K562 (cell line): ENCODE results near the gene PDHX. TPM values are rescaled to one million over a fixed set of nuclear protein-coding genes. Genes with fewer than 3 reads are reported as not detected.

Source experiments
- ARID1B ChIP-seq: fragments of 450-650 bp; IDR thresholded peaks from 2 replicates; pipeline ENCODE4 v1.6.1; 2016; ENCODE audit warnings: antibody characterized with exemption, mild to moderate bottlenecking, inconsistent platforms
- CREM ChIP-seq: IDR thresholded peaks from 2 replicates; pipeline ENCODE4 v1.6.1; 2014; ENCODE audit warnings: antibody characterized with exemption, low read depth
- ERF ChIP-seq: fragments of 450-650 bp; formaldehyde crosslinking; IDR thresholded peaks from 2 replicates; pipeline ENCODE4 v1.4.0; 2020; ENCODE audit warnings: mild to moderate bottlenecking, mixed read lengths
- ESRRA ChIP-seq: fragments of 450-650 bp; IDR thresholded peaks from 2 replicates; pipeline ENCODE4 v1.6.1; 2014; ENCODE audit warnings: low read depth, mild to moderate bottlenecking, moderate library complexity, borderline replicate concordance
- KDM2B ChIP-seq: fragments of 250-450 bp; sonication (Bioruptor Pico); IDR thresholded peaks from 2 replicates; pipeline ENCODE4 v1.8.0; 2021; ENCODE audit warnings: mild to moderate bottlenecking, moderate library complexity
- MAFF ChIP-seq: IDR thresholded peaks from 2 replicates; pipeline ENCODE4 v1.6.1; 2012; ENCODE audit warnings: low read length, improper control_type of control experiment
- MTA1 ChIP-seq: fragments of 450-650 bp; IDR thresholded peaks from 2 replicates; pipeline ENCODE4 v1.6.1; 2017; ENCODE audit warnings: borderline replicate concordance
- NFATC3 ChIP-seq: fragments of 450-650 bp; IDR thresholded peaks from 2 replicates; pipeline ENCODE4 v1.6.1; 2017; ENCODE audit warnings: mild to moderate bottlenecking
- NR4A1 ChIP-seq, 2 experiments: fragments of 250-450 bp in 1 of 2; fragments of 450-650 bp in 1 of 2; sonication (Bioruptor Pico) in 1 of 2; IDR thresholded peaks; 2 replicates each; pipeline versions ENCODE4 v1.4.0 to v1.6.1; 2016 to 2020; ENCODE audit warnings: mild to moderate bottlenecking in 2 of 2, missing compliant biosample characterization in 1 of 2, missing genetic modification characterization in 1 of 2, moderate library complexity in 1 of 2
- NUFIP1 ChIP-seq: fragments of 450-650 bp; IDR thresholded peaks from 2 replicates; pipeline ENCODE4 v1.6.1; 2018; ENCODE audit not compliant: partially characterized antibody
- SOX6 ChIP-seq: fragments of 450-650 bp; IDR thresholded peaks from 2 replicates; pipeline ENCODE4 v1.6.1; 2014; ENCODE audit warnings: mild to moderate bottlenecking
- SRSF7 ChIP-seq: fragments of 200-400 bp; formaldehyde crosslinking; optimal IDR thresholded peaks from 2 replicates; pipeline ENCODE3; 2017; ENCODE audit warnings: mild to moderate bottlenecking, low read depth, low read length
- SRSF9 ChIP-seq: fragments of 200-400 bp; formaldehyde crosslinking; IDR thresholded peaks from 2 replicates; pipeline ENCODE4 v1.6.1; 2017; ENCODE audit warnings: low read depth, low read length, borderline replicate concordance
- TEAD4 ChIP-seq, 2 experiments: sonication (generic) in 1 of 2; formaldehyde crosslinking in 1 of 2; IDR thresholded peaks; 2 replicates each; pipeline versions ENCODE4 v1.6.1 to v1.8.0; 2012 to 2022; ENCODE audit warnings: borderline replicate concordance in 1 of 2, inconsistent platforms in 1 of 2, low read length in 1 of 2, mild to moderate bottlenecking in 1 of 2, missing genetic modification reagents in 1 of 2
- TSC22D4 ChIP-seq: fragments of 450-650 bp; IDR thresholded peaks from 2 replicates; pipeline ENCODE4 v1.6.1; 2016; ENCODE audit warnings: missing genetic modification characterization, missing biosample characterization, control low read depth
- U2AF1 ChIP-seq: fragments of 200-400 bp; formaldehyde crosslinking; optimal IDR thresholded peaks from 2 replicates; pipeline ENCODE3; 2017; ENCODE audit warnings: mild to moderate bottlenecking, low read depth, low read length, moderate library complexity
- WHSC1 ChIP-seq: IDR thresholded peaks from one replicate; pipeline ENCODE4 v1.6.1; 2012; ENCODE audit warnings: low read length, control low read depth, inconsistent platforms
- ZNF124 ChIP-seq: sonication (generic); formaldehyde crosslinking; IDR thresholded peaks from 2 replicates; pipeline ENCODE4 v1.8.1; 2022; ENCODE audit warnings: missing genetic modification reagents
- ZNF23 ChIP-seq: fragments of 250-450 bp; sonication (Bioruptor Pico); IDR thresholded peaks from 2 replicates; pipeline ENCODE4 v1.4.0; 2020; ENCODE audit warnings: mild to moderate bottlenecking
- ZNF584 ChIP-seq: fragments of 200-800 bp; sonication (Bioruptor generic); IDR thresholded peaks from 2 replicates; pipeline ENCODE4 v1.6.1; 2016; ENCODE audit warnings: low read depth, mild to moderate bottlenecking, missing genetic modification characterization, missing compliant biosample characterization
- ZNF609 ChIP-seq: sonication (generic); formaldehyde crosslinking; IDR thresholded peaks from 2 replicates; pipeline ENCODE4 v1.8.1; 2023; ENCODE audit warnings: missing genetic modification reagents, mild to moderate bottlenecking, borderline replicate concordance
- ZNF75A ChIP-seq: fragments of 450-650 bp; formaldehyde crosslinking; IDR thresholded peaks from 2 replicates; pipeline ENCODE4 v1.4.0; 2020; ENCODE audit warnings: mild to moderate bottlenecking
- ZNF79 ChIP-seq: fragments of 250-450 bp; sonication (Bioruptor Pico); IDR thresholded peaks from 2 replicates; pipeline ENCODE4 v1.4.0; 2020; ENCODE audit warnings: low read depth, mild to moderate bottlenecking, moderate library complexity
- polyA plus RNA-seq, 8 experiments: library from polyadenylated mRNA; depleted of rRNA in 4 of 8; stranded (reverse) in 5 of 8; unstranded in 3 of 8; fragments of >200 nt; fragmentation: Nextera tagmentation in 2 of 8; fragmentation: Illumina TruSeq in 1 of 8; extraction: Ambion mirVana in 2 of 8; extraction: Trizol in 1 of 8; gene quantifications; 2 replicates each; pipeline versions ENCODE4 v1.2.1 to v1.2.3, GENCODE V29; 2011 to 2014; ENCODE audit warnings: inconsistent platforms in 1 of 8, missing spikeins in 1 of 8
- total RNA-seq, 7 experiments: library from RNA; depleted of rRNA in 6 of 7; stranded (reverse); fragments of >200 nt in 6 of 7; fragmentation: Illumina TruSeq in 2 of 7; extraction: Trizol in 2 of 7; gene quantifications; 2 replicates each; pipeline versions ENCODE4 v1.2.1 to v1.2.3, GENCODE V29; 2011 to 2021; ENCODE audit warnings: low replicate concordance in 1 of 7
- TF ChIP-seq, protein P1 (sequence below): fragments of 450-650 bp; IDR thresholded peaks from 2 replicates; pipeline ENCODE4 v1.7.1; 2018; ENCODE audit warnings: mild to moderate bottlenecking, low read depth; ENCODE audit not compliant: partially characterized antibody

PDHX gene
- total and polyA plus RNA-seq, 9 of the 15 experiments (the other 6 are each of a cell fraction or from before 2014, with no cell fraction given): 20.8 to 43.5 (median 31.2) TPM

DNA sequence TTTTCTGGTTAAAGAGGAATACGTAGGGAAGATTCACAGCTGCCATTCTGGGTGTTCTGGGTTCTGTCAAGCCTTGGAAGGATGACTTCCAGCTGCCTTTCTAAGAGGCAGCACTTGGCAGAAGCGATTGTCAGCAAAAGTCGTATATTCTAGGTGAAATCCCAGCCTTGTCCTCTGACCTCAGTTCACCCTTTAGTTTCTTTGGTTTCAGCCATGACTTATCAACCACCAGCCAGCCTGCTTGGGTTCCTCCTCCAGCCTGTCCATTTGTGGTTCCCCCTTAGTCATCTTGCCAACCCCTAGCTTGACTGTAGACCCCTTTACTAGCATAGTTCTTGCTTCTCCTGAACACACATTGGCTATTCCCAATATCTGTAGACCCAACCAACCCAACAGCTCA is 120.2 kb downstream of the PDHX start (continued):
- 0 out of 2 replicates have a peak, but pooled peaks have one; percentile 41 for TF ChIP-seq ERF (CRISPR knock-in tag)
- TF ChIP-seq, protein P1, sequence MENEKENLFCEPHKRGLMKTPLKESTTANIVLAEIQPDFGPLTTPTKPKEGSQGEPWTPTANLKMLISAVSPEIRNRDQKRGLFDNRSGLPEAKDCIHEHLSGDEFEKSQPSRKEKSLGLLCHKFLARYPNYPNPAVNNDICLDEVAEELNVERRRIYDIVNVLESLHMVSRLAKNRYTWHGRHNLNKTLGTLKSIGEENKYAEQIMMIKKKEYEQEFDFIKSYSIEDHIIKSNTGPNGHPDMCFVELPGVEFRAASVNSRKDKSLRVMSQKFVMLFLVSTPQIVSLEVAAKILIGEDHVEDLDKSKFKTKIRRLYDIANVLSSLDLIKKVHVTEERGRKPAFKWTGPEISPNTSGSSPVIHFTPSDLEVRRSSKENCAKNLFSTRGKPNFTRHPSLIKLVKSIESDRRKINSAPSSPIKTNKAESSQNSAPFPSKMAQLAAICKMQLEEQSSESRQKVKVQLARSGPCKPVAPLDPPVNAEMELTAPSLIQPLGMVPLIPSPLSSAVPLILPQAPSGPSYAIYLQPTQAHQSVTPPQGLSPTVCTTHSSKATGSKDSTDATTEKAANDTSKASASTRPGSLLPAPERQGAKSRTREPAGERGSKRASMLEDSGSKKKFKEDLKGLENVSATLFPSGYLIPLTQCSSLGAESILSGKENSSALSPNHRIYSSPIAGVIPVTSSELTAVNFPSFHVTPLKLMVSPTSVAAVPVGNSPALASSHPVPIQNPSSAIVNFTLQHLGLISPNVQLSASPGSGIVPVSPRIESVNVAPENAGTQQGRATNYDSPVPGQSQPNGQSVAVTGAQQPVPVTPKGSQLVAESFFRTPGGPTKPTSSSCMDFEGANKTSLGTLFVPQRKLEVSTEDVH: no peak
- no peak for TF ChIP-seq NFATC3
- TF ChIP-seq TEAD4 (IDR thresholded peaks at IDR 0.05; ENCODE audit: low read length): peak; percentile 59
- no peak for TF ChIP-seq TEAD4 (CRISPR knock-in tag; IDR thresholded peaks at IDR 0.05; ENCODE audit: borderline replicate concordance)
- TF ChIP-seq ZNF79 (CRISPR knock-in tag): no peak
- TF ChIP-seq NUFIP1: no peak
- no peak for TF ChIP-seq WHSC1
- peak; percentile 40 for TF ChIP-seq MAFF
- no peak for TF ChIP-seq U2AF1
- TF ChIP-seq ARID1B: peak; percentile 83
- no peak for TF ChIP-seq SOX6
- TF ChIP-seq ESRRA: no peak
- TF ChIP-seq KDM2B (CRISPR knock-in tag): no peak
- TF ChIP-seq ZNF75A (CRISPR knock-in tag): no peak
- TF ChIP-seq NR4A1 (CRISPR knock-in tag; IDR thresholded peaks at IDR 0.05): no peak
- no peak for TF ChIP-seq NR4A1 (tag; IDR thresholded peaks at IDR 0.05)
- TF ChIP-seq SRSF9: no peak
- no peak for TF ChIP-seq ZNF609 (CRISPR knock-in tag)
- TF ChIP-seq ZNF23 (CRISPR knock-in tag): no peak
- TF ChIP-seq CREM: peak; percentile 33; the same call in 1 of the 2 replicates
- no peak for TF ChIP-seq SRSF7
- no peak for TF ChIP-seq ZNF584
- no peak for TF ChIP-seq TSC22D4 (tag)
- TF ChIP-seq ZNF124 (CRISPR knock-in tag): no peak
- TF ChIP-seq MTA1: no peak
